ENCODE data around the gene KIF1A.

Gene KIF1A

GRCh38 chr2:240855670-240856069 lies 35.7 kb upstream of the KIF1A start:
- no peak for TF ChIP-seq GABPA (IDR thresholded peaks at IDR 0.05; ENCODE audit: low read depth)
- no peak for TF ChIP-seq SPI1 (IDR thresholded peaks at IDR 0.05; ENCODE audit: borderline replicate concordance, low read depth)
- no peak for TF ChIP-seq REST (IDR thresholded peaks at IDR 0.05; ENCODE audit: insufficient replicate concordance, low read depth)
- no peak for TF ChIP-seq CTCF (IDR thresholded peaks at IDR 0.05; ENCODE audit: insufficient read depth, low read length)
- TF ChIP-seq POLR2AphosphoS5 (IDR thresholded peaks at IDR 0.05; ENCODE audit: low read depth): no peak
- no peak for DNase-seq (ENCODE audit: low read depth in 1 of 2, low spot score in 1 of 2)
- no peak overlapping the region for H3K27ac ChIP-seq (replicated peaks)
- H3K27me3 ChIP-seq (ENCODE audit: insufficient read depth, poor library complexity, severe bottlenecking): no peaks in the 10 kb centered on the region
- H3K4me3 ChIP-seq (replicated peaks; ENCODE audit: insufficient read depth, low read length): no peak overlapping the region

- TF ChIP-seq POLR2AphosphoS5 (IDR thresholded peaks at IDR 0.05; ENCODE audit: low read depth): no peak
- no peak for DNase-seq (ENCODE audit: low read depth in 1 of 2, low spot score in 1 of 2)
- Histone ChIP-seq H3K4me3 (replicated peaks; ENCODE audit: insufficient read depth, low read length) (no peak overlapping the region), H3K27ac (replicated peaks) (no peak overlapping the region), H3K27me3 (ENCODE audit: insufficient read depth, poor library complexity, severe bottlenecking) (no peaks in the 10 kb centered on the region)
Measured at GRCh38 chr2:240852671-240853314, 32.8 kb upstream of the KIF1A start.

- Histone ChIP-seq H3K27me3 (ENCODE audit: insufficient read depth, poor library complexity, severe bottlenecking) (no peaks in the 10 kb centered on the region), H3K4me3 (replicated peaks; ENCODE audit: insufficient read depth, low read length) (no peak overlapping the region), H3K27ac (replicated peaks) (no peak overlapping the region)
- peak; percentile 45 to 80 for DNase-seq (ENCODE audit: low read depth in 1 of 2, low spot score in 1 of 2)
- TF ChIP-seq REST (IDR thresholded peaks at IDR 0.05; ENCODE audit: insufficient replicate concordance, low read depth): no peak
- TF ChIP-seq CTCF (IDR thresholded peaks at IDR 0.05; ENCODE audit: insufficient read depth, low read length): peak; percentile 99
Measured at GRCh38 chr2:240851078-240851991, 31.3 kb upstream of the KIF1A start.

- no peak for TF ChIP-seq REST (IDR thresholded peaks at IDR 0.05; ENCODE audit: insufficient replicate concordance, low read depth)
- TF ChIP-seq CTCF (IDR thresholded peaks at IDR 0.05; ENCODE audit: insufficient read depth, low read length): no peak
- no peak for TF ChIP-seq POLR2AphosphoS5 (IDR thresholded peaks at IDR 0.05; ENCODE audit: low read depth)
- TF ChIP-seq GABPA (IDR thresholded peaks at IDR 0.05; ENCODE audit: low read depth): no peak
- no peak for DNase-seq (ENCODE audit: low read depth in 1 of 2, low spot score in 1 of 2)
- Histone ChIP-seq H3K4me3 (replicated peaks; ENCODE audit: insufficient read depth, low read length) (no peak overlapping the region), H3K27ac (replicated peaks) (no peak overlapping the region), H3K27me3 (ENCODE audit: insufficient read depth, poor library complexity, severe bottlenecking) (no peaks in the 10 kb centered on the region)
Measured at GRCh38 chr2:240850756-240851077, 30.7 kb upstream of the KIF1A start.

Measured in HL-60 (cell line).